Measurements from ENCODE around the gene GAMT.

The GAMT gene

DNA sequence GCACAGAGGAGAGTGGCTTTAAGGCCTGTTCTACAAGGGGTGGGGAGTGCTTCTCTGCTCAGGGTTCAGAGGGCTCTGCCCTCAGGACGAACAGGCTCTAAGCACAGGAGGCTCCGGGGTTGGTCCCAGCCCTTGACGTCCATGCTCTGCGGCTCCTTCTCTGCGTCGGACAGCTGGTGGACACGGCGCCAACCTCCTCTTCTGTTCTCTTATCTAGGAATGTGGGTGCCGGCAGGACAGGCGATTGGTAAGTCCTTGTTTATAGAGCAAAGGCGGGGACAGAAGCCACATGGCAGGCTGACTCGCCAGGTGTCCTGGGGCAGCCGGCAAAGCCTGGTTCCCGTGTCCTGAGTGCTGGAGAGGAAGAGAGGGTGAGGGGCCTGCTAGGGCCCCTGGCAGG lies 28.4 kb upstream of the GAMT start:
- Histone ChIP-seq H3K79me2 (ENCODE audit: insufficient read depth, low read length) (peaks cover 8% of the 10 kb centered on the region; the same call in 1 of the 2 replicates), H2AFZ (ENCODE audit: low read length) (no peak overlapping the region), H3K9me3 (ENCODE audit: insufficient read depth, low read depth, low read length) (no peaks in the 10 kb centered on the region), H3K4me3 (ENCODE audit: low read length, poor library complexity, severe bottlenecking) (no peak overlapping the region), H3K9ac (ENCODE audit: low read depth, low read length, poor library complexity, severe bottlenecking) (no peak overlapping the region), H3K27me3 (ENCODE audit: insufficient read depth, low read length, poor library complexity, severe bottlenecking) (no peaks in the 10 kb centered on the region), H3K36me3 (ENCODE audit: insufficient read depth, low read length) (peaks cover 86% of the 10 kb centered on the region; the same call in 1 of the 2 replicates), H3F3A (ENCODE audit: low read depth) (0 out of 2 replicates have a peak, but pooled peaks cover 3% of the 10 kb centered on the region), H3K9me2 (replicated peaks; ENCODE audit: low read depth, low read length) (no peaks in the 10 kb centered on the region), H4K20me1 (ENCODE audit: insufficient read depth, low read length, poor library complexity, severe bottlenecking) (peaks cover 13% of the 10 kb centered on the region), H3K4me2 (ENCODE audit: low read depth, low read length, poor library complexity, severe bottlenecking) (no peak overlapping the region), H3K4me1 (ENCODE audit: insufficient read depth, low read length, poor library complexity, severe bottlenecking) (no peaks in the 10 kb centered on the region)
- TF ChIP-seq EZH2phosphoT487 (IDR thresholded peaks at IDR 0.05; ENCODE audit: borderline replicate concordance) = no peak
- TF ChIP-seq, protein P1, sequence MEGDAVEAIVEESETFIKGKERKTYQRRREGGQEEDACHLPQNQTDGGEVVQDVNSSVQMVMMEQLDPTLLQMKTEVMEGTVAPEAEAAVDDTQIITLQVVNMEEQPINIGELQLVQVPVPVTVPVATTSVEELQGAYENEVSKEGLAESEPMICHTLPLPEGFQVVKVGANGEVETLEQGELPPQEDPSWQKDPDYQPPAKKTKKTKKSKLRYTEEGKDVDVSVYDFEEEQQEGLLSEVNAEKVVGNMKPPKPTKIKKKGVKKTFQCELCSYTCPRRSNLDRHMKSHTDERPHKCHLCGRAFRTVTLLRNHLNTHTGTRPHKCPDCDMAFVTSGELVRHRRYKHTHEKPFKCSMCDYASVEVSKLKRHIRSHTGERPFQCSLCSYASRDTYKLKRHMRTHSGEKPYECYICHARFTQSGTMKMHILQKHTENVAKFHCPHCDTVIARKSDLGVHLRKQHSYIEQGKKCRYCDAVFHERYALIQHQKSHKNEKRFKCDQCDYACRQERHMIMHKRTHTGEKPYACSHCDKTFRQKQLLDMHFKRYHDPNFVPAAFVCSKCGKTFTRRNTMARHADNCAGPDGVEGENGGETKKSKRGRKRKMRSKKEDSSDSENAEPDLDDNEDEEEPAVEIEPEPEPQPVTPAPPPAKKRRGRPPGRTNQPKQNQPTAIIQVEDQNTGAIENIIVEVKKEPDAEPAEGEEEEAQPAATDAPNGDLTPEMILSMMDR (conservative IDR thresholded peaks at IDR 0.05; ENCODE audit: low read length) = no peak

DNA sequence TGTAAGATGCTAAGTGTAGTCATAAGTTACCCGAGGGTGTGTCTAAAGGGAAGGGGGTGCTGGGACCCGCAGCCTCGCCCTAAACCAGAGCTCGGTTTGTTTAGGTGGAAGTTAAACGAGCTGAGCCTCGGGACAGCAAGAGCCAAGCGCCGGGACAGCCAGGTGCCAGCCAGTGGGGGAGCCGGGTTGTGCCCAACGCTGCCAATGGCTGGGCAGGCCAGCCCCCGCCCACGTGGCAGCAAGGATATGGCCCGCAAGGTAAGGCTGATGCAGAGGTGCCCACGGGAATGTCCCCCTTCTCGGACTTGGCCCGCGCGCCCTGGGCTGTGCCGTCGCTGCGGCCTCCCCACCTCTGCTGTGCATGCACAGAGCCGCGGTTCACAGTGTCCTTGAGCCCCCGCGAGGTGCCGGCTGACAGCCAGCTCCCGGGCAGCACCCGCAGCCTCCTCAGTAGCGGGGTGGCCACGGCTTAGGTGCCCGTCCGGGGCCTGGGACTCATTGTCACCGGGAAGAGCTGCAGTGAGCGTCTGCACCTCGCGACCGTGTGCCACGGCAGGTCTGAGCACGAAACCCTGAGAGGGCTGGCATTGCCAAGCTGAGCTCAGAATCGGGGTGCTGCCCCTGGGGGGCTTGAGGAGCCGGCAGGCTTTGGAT lies 27.5 kb upstream of the GAMT start:
- no peak overlapping the region for H3K4me3 ChIP-seq (ENCODE audit: low read length, poor library complexity, severe bottlenecking)

DNA sequence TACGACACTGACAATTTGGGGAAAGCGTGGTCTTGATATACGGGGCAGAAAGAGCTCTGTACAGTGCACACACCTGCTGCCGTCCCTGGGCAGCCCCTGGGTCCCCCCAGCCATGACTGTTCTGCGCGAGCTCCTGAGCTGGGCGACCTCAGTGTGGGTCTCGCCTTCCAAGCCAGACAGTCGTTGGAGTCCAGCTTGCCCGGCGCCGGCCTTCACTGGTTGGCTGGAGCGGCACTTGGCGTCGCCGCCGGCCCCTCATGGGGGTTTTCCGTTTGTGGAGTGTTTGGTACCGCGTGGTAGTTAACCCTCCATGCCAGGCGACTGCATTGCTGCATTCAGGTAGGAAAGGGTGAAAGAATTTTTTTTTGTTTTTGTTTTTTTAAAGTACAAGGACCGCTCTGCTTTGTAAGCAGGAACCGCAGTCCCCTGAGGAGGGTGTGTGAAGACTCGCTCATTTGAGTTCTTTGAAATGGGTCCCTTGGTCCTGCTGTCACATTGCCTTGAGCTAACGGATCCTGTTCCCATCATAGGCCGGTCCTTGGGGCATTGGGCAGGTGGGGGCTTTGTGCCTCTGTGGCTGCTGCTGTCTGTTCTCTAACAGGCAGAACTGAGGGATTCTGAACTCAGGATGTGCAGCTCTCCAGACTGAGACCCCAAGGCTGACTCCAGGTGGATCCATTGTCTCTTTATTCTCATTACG lies 26.0 kb upstream of the GAMT start:
- H2AFZ ChIP-seq (ENCODE audit: low read length) = no peak overlapping the region
- no peak overlapping the region for H3K4me3 ChIP-seq (ENCODE audit: low read length, poor library complexity, severe bottlenecking)
- H4K20me1 ChIP-seq (ENCODE audit: insufficient read depth, low read length, poor library complexity, severe bottlenecking) = peaks cover 27% of the 10 kb centered on the region
- H3F3A ChIP-seq (ENCODE audit: low read depth) = 0 out of 2 replicates have a peak, but pooled peaks cover 3% of the 10 kb centered on the region
- peaks cover 22% of the 10 kb centered on the region; the same call in 1 of the 2 replicates for H3K79me2 ChIP-seq (ENCODE audit: insufficient read depth, low read length)
- no peak overlapping the region for H3K4me2 ChIP-seq (ENCODE audit: low read depth, low read length, poor library complexity, severe bottlenecking)
- TF ChIP-seq, protein P1 (conservative IDR thresholded peaks at IDR 0.05; ENCODE audit: low read length) = no peak
- H3K9me3 ChIP-seq (ENCODE audit: insufficient read depth, low read depth, low read length) = no peaks in the 10 kb centered on the region
- H3K9ac ChIP-seq (ENCODE audit: low read depth, low read length, poor library complexity, severe bottlenecking) = no peak overlapping the region
- H3K4me1 ChIP-seq (ENCODE audit: insufficient read depth, low read length, poor library complexity, severe bottlenecking) = no peaks in the 10 kb centered on the region
- H3K36me3 ChIP-seq (ENCODE audit: insufficient read depth, low read length) = peaks cover 88% of the 10 kb centered on the region; the same call in 1 of the 2 replicates
- H3K27me3 ChIP-seq (ENCODE audit: insufficient read depth, low read length, poor library complexity, severe bottlenecking) = no peaks in the 10 kb centered on the region
- H3K9me2 ChIP-seq (replicated peaks; ENCODE audit: low read depth, low read length) = no peaks in the 10 kb centered on the region

More for the DNA sequence above, 27.5 kb upstream of the GAMT start:
- H4K20me1 ChIP-seq (ENCODE audit: insufficient read depth, low read length, poor library complexity, severe bottlenecking) = peaks cover 17% of the 10 kb centered on the region
- no peak overlapping the region for H3K4me2 ChIP-seq (ENCODE audit: low read depth, low read length, poor library complexity, severe bottlenecking)
- H2AFZ ChIP-seq (ENCODE audit: low read length) = no peak overlapping the region
- no peak for TF ChIP-seq EZH2phosphoT487 (IDR thresholded peaks at IDR 0.05; ENCODE audit: borderline replicate concordance)
- TF ChIP-seq, protein P1 (conservative IDR thresholded peaks at IDR 0.05; ENCODE audit: low read length) = no peak
- H3K9ac ChIP-seq (ENCODE audit: low read depth, low read length, poor library complexity, severe bottlenecking) = no peak overlapping the region
- H3K79me2 ChIP-seq (ENCODE audit: insufficient read depth, low read length) = peaks cover 11% of the 10 kb centered on the region; the same call in 1 of the 2 replicates
- H3K27me3 ChIP-seq (ENCODE audit: insufficient read depth, low read length, poor library complexity, severe bottlenecking) = no peaks in the 10 kb centered on the region
- H3K9me3 ChIP-seq (ENCODE audit: insufficient read depth, low read depth, low read length) = no peaks in the 10 kb centered on the region
- H3K4me1 ChIP-seq (ENCODE audit: insufficient read depth, low read length, poor library complexity, severe bottlenecking) = no peaks in the 10 kb centered on the region
- H3F3A ChIP-seq (ENCODE audit: low read depth) = 0 out of 2 replicates have a peak, but pooled peaks cover 3% of the 10 kb centered on the region
- peaks cover 88% of the 10 kb centered on the region; the same call in 1 of the 2 replicates for H3K36me3 ChIP-seq (ENCODE audit: insufficient read depth, low read length)
- no peaks in the 10 kb centered on the region for H3K9me2 ChIP-seq (replicated peaks; ENCODE audit: low read depth, low read length)
